GM11168 (cell line): Measurements from ENCODE around the gene GPD1.

Experiments used
- in situ Hi-C: fragments of 300-500 bp; cut with MboI; formaldehyde crosslinking; loops from one replicate; pipeline ENCODE4 v1.12.0; 2022; ENCODE audit warnings: low sequenced_read_pairs; ENCODE audit not compliant: unreplicated experiment

Gene GPD1

DNA sequence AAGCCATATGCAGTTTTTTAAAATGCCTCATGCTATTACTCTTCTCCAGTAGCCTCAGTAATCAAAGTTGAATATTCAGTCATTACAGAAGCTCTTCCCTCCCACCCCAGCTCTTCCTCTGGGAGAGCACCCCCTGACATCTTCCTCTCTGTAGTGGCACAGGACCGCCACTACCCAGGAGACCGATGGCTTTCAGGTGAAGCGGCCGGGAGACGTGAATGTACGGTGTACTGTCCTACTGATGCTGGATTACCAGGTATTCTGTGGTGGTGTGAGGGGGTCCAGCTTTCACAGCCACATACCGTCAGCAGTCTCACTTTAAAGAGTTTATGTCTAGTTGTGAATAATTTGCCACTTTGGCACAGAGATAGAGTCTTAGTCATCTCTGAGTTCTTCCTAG is 14.1 kb upstream of the GPD1 start:
- in situ Hi-C loops, result loop anchor here (25.0 kb wide), 1 partner anchor 223 kb away; no protein-coding TSS in a partner anchor

GRCh38 chr12:50090391-50090790 is 13.4 kb upstream of the GPD1 start:
- in situ Hi-C loops, result loop anchor here (25.0 kb wide), 1 partner anchor 222 kb away; no protein-coding TSS in a partner anchor

- in situ Hi-C loops, result loop anchor here (25.0 kb wide), 1 partner anchor 214 kb away; no protein-coding TSS in a partner anchor
Measured at GRCh38 chr12:50097952-50098351, 5.9 kb upstream of the GPD1 start.

GRCh38 chr12:50099302-50100008 is 4.4 kb upstream of the GPD1 start:
- in situ Hi-C loops, result loop anchor here (25.0 kb wide), 1 partner anchor 213 kb away; no protein-coding TSS in a partner anchor

DNA sequence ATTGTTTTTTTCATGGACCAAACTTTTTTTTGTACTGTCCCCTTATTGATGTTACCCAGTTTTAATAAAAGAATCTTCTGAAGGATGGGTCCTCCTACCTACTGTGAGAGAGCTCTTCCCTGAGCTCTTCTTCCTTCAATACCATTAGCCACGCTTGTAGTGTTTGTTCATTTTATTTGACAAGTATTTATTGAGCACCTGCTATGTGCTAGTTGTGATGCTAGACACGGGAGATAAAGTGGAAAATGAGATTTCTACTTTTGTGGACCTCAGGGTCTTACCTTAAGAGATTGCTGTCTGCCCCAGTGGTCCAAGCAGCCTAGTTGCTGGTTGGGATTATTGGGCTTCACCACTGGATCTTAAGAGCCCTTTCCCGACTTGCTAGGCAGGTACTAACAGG is 3.2 kb upstream of the GPD1 start:
- in situ Hi-C loops, result no loop called here

DNA sequence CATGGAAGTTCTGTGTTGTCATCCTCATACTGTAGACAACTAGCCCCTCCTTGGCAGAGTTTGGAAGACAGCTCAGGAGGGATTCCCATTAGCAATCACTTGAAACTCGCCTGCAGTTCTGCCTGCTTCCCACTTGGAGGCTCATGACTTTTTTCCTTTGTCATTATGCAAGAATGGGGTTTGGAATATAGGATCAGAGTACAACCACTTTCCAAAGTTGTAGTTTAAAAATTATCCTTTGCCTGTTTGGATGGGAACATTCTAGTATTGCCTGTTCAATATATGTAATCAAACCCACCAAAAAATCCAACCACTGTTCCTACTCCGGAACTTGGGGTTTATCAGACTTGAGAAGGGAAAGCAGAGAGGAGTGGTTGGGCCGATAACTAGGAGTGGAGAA is 2.1 kb upstream of the GPD1 start:
- in situ Hi-C loops, result no loop called here

DNA sequence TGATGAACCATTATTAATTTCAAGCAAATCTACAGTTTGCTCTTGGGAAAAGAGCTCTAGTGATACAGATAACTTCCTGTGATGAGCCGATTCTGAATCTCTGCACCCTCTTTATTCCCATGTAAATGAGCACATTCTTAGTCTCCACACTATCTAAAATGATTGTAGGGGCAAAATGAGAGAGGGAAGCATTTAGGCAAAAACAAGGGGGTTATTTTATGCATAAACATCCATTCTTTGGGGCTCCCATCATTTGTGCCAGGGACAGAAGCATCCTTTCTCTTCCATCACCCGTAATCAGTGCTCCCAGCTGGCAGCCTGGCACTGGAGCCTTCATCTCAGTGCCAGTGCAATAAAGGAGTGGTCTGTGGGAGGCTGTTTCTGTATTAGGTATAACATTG is 1.7 kb upstream of the GPD1 start:
- in situ Hi-C loops, result no loop called here

GRCh38 chr12:50102646-50103309 is 1.0 kb upstream of the GPD1 start:
- in situ Hi-C loops, result no loop called here

DNA sequence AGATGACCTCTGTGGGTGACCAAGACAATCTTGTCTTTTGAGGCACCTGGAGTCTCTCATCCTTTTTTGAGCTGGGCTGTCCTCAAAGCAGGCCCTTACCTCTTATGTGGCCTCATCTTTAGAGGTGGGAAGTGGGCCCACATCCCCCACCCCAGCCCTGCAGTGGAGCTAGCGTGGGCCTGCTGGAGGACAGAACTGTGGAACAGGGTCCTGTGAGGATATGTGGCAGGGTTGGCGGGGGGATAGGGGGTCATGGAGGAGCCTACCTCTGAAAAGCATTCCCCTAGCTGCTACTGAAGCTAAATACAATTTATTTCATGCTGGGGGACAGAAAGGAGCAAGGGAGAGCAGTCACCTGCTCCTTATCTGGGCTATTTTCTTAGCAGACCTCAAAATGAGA is 457 bp upstream of the GPD1 start:
- in situ Hi-C loops, result no loop called here

DNA sequence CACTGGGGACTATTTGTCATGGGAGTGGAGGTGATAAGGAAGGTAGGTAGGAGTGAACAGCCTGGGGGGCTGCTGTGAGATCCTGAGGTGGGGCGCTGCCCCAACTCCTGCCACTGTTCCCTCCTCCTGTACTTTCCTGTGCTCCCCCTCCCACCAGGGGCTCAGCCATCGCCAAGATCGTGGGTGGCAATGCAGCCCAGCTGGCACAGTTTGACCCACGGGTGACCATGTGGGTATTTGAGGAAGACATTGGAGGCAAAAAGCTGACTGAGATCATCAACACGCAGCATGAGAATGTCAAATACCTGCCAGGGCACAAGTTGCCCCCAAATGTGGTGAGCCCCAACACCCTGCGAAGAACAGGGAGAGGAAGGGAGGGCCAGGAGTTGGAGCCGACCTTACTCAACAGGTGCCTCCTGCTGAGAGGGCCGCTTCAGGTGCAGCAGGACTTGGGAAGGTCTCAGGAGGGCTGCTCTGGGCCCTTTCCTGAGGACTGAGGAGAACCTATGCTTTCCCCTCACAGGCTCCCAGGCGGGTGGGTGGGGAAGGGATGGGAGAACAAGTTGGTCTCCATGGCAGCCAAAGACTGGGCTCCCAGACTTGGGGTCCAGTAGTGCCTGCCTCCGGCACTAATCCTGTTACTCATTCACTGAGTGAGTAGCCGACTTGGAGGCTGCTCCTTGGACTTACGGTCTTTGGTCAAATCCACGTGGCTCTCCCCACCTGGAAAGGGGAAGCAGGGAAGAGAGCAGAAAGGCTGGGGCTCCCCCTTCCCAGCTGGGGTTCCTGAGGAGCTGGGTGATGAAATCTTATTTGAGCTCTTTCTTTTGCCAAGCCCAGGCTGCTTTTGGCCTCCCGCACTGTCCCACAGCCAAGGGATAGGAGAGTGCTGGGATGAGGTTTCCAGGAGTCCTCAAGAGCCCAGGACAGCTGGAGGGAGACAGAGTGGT is 884 bp downstream of the GPD1 start:
- in situ Hi-C loops, result no loop called here

- in situ Hi-C loops, result no loop called here
Measured at GRCh38 chr12:50105913-50106450, 2.2 kb downstream of the GPD1 start.

DNA sequence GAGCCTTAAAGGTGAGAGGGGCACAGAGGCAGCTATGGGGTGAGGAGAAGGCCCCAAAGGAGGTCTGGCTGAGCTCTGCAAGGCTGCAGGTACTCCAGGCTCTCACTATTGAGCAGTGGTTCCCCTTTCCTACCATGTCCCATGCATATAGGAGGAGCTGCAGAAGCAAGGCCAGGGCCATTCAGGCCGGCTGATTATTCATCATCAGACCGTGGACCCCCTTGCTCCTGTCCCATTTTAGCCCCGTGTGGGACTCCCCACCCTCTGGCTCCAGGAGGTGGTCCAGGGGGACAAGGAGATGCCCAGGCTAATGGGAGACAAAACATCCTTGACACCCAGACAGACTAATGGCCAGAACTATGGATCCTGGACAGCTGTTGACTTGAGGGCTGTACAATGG is 3.1 kb downstream of the GPD1 start:
- in situ Hi-C loops, result no loop called here

DNA sequence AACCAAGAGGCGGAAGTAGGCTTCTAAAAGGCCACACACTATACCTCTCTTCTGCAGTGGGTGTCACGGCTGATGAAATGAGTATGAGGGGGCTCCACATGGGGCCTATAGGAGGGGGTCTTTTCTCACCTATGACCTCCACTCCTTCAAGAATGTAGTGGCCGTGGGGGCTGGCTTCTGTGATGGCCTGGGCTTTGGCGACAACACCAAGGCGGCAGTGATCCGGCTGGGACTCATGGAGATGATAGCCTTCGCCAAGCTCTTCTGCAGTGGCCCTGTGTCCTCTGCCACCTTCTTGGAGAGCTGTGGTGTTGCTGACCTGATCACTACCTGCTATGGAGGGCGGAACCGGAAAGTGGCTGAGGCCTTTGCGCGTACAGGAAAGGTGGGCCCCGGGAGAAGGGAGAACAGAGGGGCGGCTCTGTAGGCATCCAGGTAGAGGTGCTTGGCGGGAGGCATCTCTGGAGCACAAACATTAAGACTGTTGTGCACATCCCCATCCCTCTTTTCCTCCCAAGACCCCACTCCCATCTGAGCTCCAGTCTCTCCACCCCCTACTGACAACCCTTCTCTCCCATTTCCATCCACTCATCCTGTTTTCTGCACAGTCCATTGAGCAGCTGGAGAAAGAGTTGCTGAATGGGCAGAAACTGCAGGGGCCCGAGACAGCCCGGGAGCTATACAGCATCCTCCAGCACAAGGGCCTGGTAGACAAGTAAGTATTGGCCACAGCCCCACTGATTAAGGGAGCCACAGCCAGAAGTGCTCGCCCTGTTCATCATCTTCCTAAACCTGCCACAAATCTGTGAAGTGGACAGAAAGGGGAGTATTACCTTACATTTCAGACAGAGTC is 3.8 kb downstream of the GPD1 start:
- in situ Hi-C loops, result no loop called here

GRCh38 chr12:50109319-50109718 is 5.5 kb downstream of the GPD1 start:
- in situ Hi-C loops, result no loop called here

DNA sequence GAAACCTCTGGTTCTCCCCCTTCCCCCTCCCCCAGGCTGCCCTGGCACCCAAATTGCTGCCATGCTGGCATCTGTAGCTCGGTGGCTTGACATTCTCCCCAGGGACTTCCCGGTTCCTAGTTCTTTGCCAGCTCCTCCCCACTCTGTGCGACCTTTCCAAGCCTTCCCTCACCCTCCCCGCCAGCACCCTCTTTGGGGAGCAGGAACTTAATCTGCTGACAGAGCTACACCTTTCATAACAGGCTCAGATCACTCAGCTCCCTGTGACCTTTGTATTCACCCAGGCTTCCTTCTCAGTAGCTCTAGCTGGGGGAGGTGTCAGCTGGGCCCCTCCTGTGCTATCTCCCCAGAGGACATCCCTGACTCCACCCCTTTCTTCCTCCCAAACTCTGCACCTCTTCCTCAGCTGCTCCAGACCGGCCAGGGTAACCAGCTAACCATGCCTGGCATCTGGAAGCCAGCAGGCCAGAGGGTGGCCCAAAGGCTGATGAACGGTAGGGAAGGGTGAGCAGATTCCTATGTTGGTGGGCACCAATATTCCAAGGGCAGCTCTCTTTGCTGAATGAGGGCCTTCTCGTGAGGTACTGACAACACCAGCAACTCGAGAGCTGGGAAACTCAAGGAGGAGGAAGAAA is 6.4 kb downstream of the GPD1 start:
- in situ Hi-C loops, result no loop called here

- in situ Hi-C loops, result no loop called here
Measured at GRCh38 chr12:50110762-50111351, 7.0 kb downstream of the GPD1 start.

- in situ Hi-C loops, result no loop called here
Measured at GRCh38 chr12:50111395-50111692, 7.5 kb downstream of the GPD1 start.

- in situ Hi-C loops, result no loop called here
Measured at GRCh38 chr12:50111693-50112455, 8.1 kb downstream of the GPD1 start, which contains the start of gene COX14. COX14 (plus strand) TSS chr12:50112236; CDS start chr12:50120044, 7,808 bp downstream.
